ENCODE measurements around the gene L3MBTL3. TPM values are rescaled to one million over a fixed set of nuclear protein-coding genes. Genes with fewer than 3 reads are reported as not detected.

L3MBTL3 gene
- total RNA-seq, 1 experiment from 2014 or later = 31.5 TPM

DNA sequence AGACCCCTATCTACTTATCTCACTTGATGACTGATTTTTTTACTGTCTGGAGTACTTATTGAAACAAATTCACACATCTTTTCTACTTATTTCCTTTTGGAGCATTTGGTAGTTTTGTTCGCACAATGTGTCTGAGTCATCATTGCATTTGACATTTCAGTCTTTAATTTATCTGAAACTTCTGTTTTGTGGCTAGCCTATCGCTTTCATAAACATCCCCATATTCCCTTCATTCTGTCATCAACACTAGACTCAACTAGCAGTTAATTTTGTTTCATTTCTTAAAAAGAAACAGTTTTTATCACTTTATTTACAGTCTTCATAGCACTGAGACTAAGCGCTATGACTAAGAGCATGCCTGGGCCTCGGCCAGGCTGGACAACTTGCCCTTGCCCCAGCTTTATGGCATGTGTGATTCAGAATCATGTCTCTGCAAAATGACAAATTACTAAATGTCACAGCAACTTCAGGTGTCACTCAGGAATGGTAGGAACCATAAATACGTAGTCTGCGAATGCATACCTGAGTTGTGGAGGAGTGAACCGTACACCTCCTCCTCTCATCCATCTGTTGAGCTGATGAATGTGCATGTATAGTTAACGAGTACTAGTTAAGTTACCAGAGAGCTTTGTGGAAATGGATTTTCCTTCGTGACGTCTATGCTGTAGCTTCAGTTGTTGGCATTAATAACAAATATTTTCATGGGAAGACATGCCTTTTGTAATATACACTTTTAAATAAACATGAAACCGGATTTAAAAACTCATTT lies 16.2 kb downstream of the L3MBTL3 start (continued):
- TF ChIP-seq FOSL1 (IDR thresholded peaks at IDR 0.05; ENCODE audit: low read depth) (peak; percentile 92), ZFX (IDR thresholded peaks at IDR 0.05) (no peak), TCF7L2 (IDR thresholded peaks at IDR 0.05; ENCODE audit: borderline replicate concordance, extremely low read depth, insufficient read depth, insufficient read length) (no peak), SIN3A (IDR thresholded peaks at IDR 0.05; ENCODE audit: low read depth) (peak; percentile 86)

DNA sequence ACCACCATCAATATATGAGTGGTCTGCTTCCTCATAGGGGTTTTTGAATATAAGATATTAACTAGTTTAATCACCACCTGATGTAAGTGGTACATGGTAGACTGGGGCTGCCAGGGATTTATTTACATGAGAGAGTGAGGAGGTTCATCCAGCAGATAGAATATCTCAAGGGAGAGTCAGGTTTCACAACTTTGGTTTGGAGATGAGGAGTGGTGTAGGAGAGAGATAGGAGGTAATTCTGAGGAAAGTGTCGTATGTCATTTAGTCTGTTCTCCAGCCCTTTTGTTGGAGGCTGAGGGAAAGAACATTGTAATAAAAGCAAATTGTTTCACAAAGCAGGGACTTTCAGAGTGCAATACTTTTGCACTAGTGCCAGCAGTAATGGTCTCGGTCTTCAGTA lies 16.8 kb downstream of the L3MBTL3 start:
- Histone ChIP-seq H3K4me2 (ENCODE audit: low read length) (peak overlapping the region; percentile 66; the same call in 1 of the 2 replicates), H3K4me1 (ENCODE audit: control insufficient read depth in 1 of 2, insufficient read depth in 2 of 2, low read length in 2 of 2) (peaks cover 23 to 26% of the 10 kb centered on the region in 2 experiments), H2AFZ (ENCODE audit: low read depth, low read length, poor library complexity, severe bottlenecking) (no peak overlapping the region), H3K27me3 (ENCODE audit: insufficient read depth, low read length) (no peaks in the 10 kb centered on the region), H3K4me3 (replicated peaks in 1 of 2; ENCODE audit: low read depth in 1 of 2, low read length in 2 of 2) (no peak overlapping the region), H4K20me1 (ENCODE audit: insufficient read depth) (no peaks in the 10 kb centered on the region), H3K79me2 (ENCODE audit: insufficient read depth, low read length) (peaks cover 34% of the 10 kb centered on the region), H3K27ac (ENCODE audit: low read depth, low read length) (peak overlapping the region; percentile 58; the same call in 1 of the 2 replicates), H3K36me3 (ENCODE audit: control insufficient read depth in 1 of 2, insufficient read depth in 2 of 2, low read length in 2 of 2) (no peaks in the 10 kb centered on the region), H3K9me2 (ENCODE audit: insufficient read depth) (no peaks in the 10 kb centered on the region), H3K9me3 (ENCODE audit: control insufficient read depth in 1 of 2, insufficient read depth in 1 of 2, low read depth in 1 of 2, low read length in 2 of 2) (no peaks in the 10 kb centered on the region), H3K9ac (ENCODE audit: low read length) (no peak overlapping the region)
- BruUV-seq (replicated peaks) = no TSS peak
- CTCF ChIA-PET = interaction anchor here (1.0 to 3.4 kb wide), 3 partner anchors 14 to 247 kb away, joined by 3 to 15 read pairs (median 4); no protein-coding TSS in a partner anchor
- POLR2A ChIA-PET = no interaction called here
- RAD21 ChIA-PET (ENCODE audit: low non-redundant PET in 1 of 2, low total read pairs in 2 of 2, uncharacterized antibody in 2 of 2, unreplicated experiment in 2 of 2) = no interaction called here
- intact Hi-C loops (cut with micrococcal nuclease) = loop anchor here (5.0 kb wide), 1 partner anchor 807 kb away; no protein-coding TSS in a partner anchor
- DNase-seq (ENCODE audit: low read depth, low spot score) (no peak), ATAC-seq (no peak)
- TF ChIP-seq ZFX (IDR thresholded peaks at IDR 0.05) (no peak), POLR2A (IDR thresholded peaks at IDR 0.05; ENCODE audit: borderline replicate concordance, extremely low read depth, insufficient read depth, insufficient read length) (no peak), ZNF274 (IDR thresholded peaks at IDR 0.05; ENCODE audit: low read depth, low read length) (no peak), FOSL1 (IDR thresholded peaks at IDR 0.05; ENCODE audit: low read depth) (no peak), EZH2phosphoT487 (IDR thresholded peaks at IDR 0.05; ENCODE audit: borderline replicate concordance) (no peak), ELF1 (IDR thresholded peaks at IDR 0.05; ENCODE audit: borderline replicate concordance, low read depth) (no peak), EGR1 (IDR thresholded peaks at IDR 0.05; ENCODE audit: low read depth) (no peak), SIN3A (IDR thresholded peaks at IDR 0.05; ENCODE audit: low read depth) (no peak), EZH2 (IDR thresholded peaks at IDR 0.05) (no peak), CEBPB (IDR thresholded peaks at IDR 0.05; ENCODE audit: low read depth) (no peak)
- TF ChIP-seq, protein P1, sequence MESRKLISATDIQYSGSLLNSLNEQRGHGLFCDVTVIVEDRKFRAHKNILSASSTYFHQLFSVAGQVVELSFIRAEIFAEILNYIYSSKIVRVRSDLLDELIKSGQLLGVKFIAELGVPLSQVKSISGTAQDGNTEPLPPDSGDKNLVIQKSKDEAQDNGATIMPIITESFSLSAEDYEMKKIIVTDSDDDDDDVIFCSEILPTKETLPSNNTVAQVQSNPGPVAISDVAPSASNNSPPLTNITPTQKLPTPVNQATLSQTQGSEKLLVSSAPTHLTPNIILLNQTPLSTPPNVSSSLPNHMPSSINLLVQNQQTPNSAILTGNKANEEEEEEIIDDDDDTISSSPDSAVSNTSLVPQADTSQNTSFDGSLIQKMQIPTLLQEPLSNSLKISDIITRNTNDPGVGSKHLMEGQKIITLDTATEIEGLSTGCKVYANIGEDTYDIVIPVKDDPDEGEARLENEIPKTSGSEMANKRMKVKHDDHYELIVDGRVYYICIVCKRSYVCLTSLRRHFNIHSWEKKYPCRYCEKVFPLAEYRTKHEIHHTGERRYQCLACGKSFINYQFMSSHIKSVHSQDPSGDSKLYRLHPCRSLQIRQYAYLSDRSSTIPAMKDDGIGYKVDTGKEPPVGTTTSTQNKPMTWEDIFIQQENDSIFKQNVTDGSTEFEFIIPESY (IDR thresholded peaks at IDR 0.05; ENCODE audit: extremely low read depth, insufficient replicate concordance, low read length) = no peak
- TF ChIP-seq, protein P2, sequence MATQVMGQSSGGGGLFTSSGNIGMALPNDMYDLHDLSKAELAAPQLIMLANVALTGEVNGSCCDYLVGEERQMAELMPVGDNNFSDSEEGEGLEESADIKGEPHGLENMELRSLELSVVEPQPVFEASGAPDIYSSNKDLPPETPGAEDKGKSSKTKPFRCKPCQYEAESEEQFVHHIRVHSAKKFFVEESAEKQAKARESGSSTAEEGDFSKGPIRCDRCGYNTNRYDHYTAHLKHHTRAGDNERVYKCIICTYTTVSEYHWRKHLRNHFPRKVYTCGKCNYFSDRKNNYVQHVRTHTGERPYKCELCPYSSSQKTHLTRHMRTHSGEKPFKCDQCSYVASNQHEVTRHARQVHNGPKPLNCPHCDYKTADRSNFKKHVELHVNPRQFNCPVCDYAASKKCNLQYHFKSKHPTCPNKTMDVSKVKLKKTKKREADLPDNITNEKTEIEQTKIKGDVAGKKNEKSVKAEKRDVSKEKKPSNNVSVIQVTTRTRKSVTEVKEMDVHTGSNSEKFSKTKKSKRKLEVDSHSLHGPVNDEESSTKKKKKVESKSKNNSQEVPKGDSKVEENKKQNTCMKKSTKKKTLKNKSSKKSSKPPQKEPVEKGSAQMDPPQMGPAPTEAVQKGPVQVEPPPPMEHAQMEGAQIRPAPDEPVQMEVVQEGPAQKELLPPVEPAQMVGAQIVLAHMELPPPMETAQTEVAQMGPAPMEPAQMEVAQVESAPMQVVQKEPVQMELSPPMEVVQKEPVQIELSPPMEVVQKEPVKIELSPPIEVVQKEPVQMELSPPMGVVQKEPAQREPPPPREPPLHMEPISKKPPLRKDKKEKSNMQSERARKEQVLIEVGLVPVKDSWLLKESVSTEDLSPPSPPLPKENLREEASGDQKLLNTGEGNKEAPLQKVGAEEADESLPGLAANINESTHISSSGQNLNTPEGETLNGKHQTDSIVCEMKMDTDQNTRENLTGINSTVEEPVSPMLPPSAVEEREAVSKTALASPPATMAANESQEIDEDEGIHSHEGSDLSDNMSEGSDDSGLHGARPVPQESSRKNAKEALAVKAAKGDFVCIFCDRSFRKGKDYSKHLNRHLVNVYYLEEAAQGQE (IDR thresholded peaks at IDR 0.05; ENCODE audit: low read depth) = no peak

All from HCT116 (cell line).